Peyer's patch (tissue), 4 donors: Measurements from ENCODE around the gene CT47A7. TPM values are rescaled to one million over a fixed set of nuclear protein-coding genes. Genes with fewer than 3 reads are reported as not detected.
"Not testable (repeated sequence)": the region's sequence is repeated elsewhere in the genome, so short reads cannot be mapped to it uniquely, and the experiment has no call there.

Experiments
- DNase-seq, 3 donors: peaks; one replicate each; pipeline ENCODE4 v3.0.0-alpha.2; 2017 to 2019
- H3K27ac ChIP-seq, 4 donors: fragments of 200-600 bp; sonication (generic); one replicate each; pipeline ENCODE4 v1.5.1; 2016 to 2019
- H3K27me3 ChIP-seq, 2 donors: fragments of 200-600 bp; sonication (generic); one replicate each; pipeline ENCODE4 v1.5.1; 2019
- H3K36me3 ChIP-seq, 3 donors: fragments of 200-600 bp; sonication (generic); one replicate each; pipeline ENCODE4 v1.5.1; 2016 to 2019
- H3K4me1 ChIP-seq, 4 donors: fragments of 200-600 bp; sonication (generic); one replicate each; pipeline ENCODE4 v1.5.1; 2016 to 2019
- H3K4me3 ChIP-seq, 4 donors: fragments of 200-600 bp; sonication (generic); 1 replicate in 3 of 4; 2 replicates in 1 of 4; pipeline ENCODE4 v1.5.1; 2016 to 2019; ENCODE audit warnings: mild to moderate bottlenecking in 1 of 4
- H3K9me3 ChIP-seq, 4 donors: fragments of 200-600 bp; sonication (generic); one replicate each; pipeline ENCODE4 v1.5.1; 2016 to 2019; ENCODE audit warnings: mild to moderate bottlenecking in 1 of 4
- CTCF ChIP-seq, 6 experiments: fragments of 450-650 bp in 4 of 6; fragments of 200-600 bp in 2 of 6; sonication (generic) in 1 of 6; IDR thresholded peaks; one replicate each; pipeline ENCODE4 v1.5.1; 2017 to 2019; ENCODE audit warnings: antibody characterized with exemption in 6 of 6, mild to moderate bottlenecking in 3 of 6, moderate library complexity in 1 of 6
- POLR2A ChIP-seq, 2 donors: fragments of 450-650 bp; IDR thresholded peaks; one replicate each; pipeline ENCODE4 v1.5.1; 2017; ENCODE audit warnings: antibody characterized with exemption in 2 of 2, mild to moderate bottlenecking in 2 of 2, moderate library complexity in 2 of 2
- small RNA-seq, 2 donors: library from RNA; depleted of rRNA; stranded (forward); fragments of <200 nt; gene quantifications; one replicate each; pipeline ENCODE3, GENCODE V24; 2016
- total RNA-seq, 4 donors: library from RNA; depleted of rRNA; stranded (reverse); fragments of >200 nt; gene quantifications; one replicate each; pipeline ENCODE4 v1.1.0, GENCODE V29; 2016

Gene CT47A7
- not detected for total RNA-seq

DNA sequence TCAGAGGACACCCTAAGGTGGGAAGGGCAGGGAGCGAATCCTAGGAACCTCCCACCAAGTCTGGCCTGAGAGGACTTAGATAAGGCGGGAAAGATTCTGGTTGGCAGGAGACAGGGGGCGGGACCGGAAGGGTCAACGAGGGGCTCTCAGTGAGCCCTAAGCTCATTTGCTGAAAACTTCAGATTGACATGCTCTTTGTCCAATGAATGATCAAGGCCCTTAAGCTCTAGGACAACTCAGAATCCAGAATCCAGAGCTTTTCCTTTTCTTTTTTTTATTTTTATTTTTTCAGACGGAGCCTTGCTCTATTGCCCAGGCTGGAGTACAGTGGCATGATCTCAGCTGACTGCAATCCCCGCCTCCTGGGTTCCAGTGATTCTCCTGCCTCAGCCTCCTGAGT, at the start of gene CT47A7:
TSS of gene CT47A7 (minus strand) at position 101 of the 400 bp plus-strand sequence. CDS start 255 bp downstream, outside the sequence.
- not testable (repeated sequence) for DNase-seq, H3K4me3 ChIP-seq, H3K4me1 ChIP-seq, H3K27me3 ChIP-seq, H3K9me3 ChIP-seq, H3K36me3 ChIP-seq, H3K27ac ChIP-seq

DNA sequence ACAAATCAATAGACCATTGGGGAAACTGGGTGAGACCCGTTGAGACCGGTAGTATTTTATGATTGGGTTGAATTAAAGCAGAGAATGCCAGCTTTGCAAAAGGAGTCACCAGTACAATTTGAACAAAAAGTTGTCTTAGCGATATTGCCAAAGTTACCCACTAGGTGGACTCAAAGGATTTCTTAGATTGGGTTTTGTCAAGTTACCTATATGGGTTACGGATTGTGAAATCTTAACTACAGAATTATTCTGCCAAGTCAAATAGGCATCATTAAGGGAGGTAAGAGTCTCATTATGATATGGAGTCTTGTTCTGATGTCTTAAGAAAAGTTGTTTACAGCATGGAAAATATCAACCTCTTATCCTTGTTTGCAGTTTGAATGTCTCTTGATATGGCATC, 44.2 kb upstream of the CT47A7 start:
- H3K4me3 ChIP-seq: no peak overlapping the region
- TF ChIP-seq POLR2A (IDR thresholded peaks at IDR 0.05) (no peak), CTCF (IDR thresholded peaks at IDR 0.05) (no peak)
- no peak for DNase-seq

DNA sequence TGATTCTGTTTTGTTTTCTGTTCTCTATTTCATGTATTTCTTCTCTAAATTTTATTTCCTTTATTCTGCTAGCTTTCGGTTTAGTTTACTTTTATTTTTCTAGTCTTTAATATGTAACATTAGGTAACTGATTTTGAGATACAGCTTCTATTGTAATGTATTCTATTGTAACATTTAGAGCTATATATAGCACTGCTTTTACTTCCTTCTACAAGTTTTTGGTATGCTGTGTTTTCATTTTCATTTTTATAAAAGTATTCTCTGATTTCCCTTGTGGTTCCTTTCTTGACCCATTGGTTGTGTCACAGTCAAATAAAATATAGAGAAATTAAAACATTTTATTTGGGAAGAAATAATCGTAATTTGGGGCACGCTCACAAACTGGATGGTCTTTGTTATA, 43.0 kb upstream of the CT47A7 start:
- Histone ChIP-seq H3K27me3 (no peaks in the 10 kb centered on the region), H3K4me3 (no peak overlapping the region), H3K36me3 (no peaks in the 10 kb centered on the region), H3K9me3 (no peaks in the 10 kb centered on the region), H3K27ac (no peak overlapping the region), H3K4me1 (no peaks in the 10 kb centered on the region)
- DNase-seq: no peak
- TF ChIP-seq CTCF (IDR thresholded peaks at IDR 0.05) (no peak), POLR2A (IDR thresholded peaks at IDR 0.05) (no peak)

More for the DNA sequence above, 44.2 kb upstream of the CT47A7 start:
- Histone ChIP-seq H3K4me1 (no peaks in the 10 kb centered on the region), H3K27ac (no peak overlapping the region), H3K27me3 (no peaks in the 10 kb centered on the region), H3K36me3 (no peaks in the 10 kb centered on the region), H3K9me3 (no peaks in the 10 kb centered on the region)

- H3K9me3 ChIP-seq, H3K4me3 ChIP-seq, H3K27ac ChIP-seq, H3K4me1 ChIP-seq, DNase-seq, H3K36me3 ChIP-seq, H3K27me3 ChIP-seq: not testable (repeated sequence)
These were observed 29.3 kb upstream of the CT47A7 start, which contains the start of gene CT47A1 for GRCh38 chrX:120985660-120986059. Gene CT47A1, minus strand, starts transcription at chrX:120985760. Its CDS starts 231 bp downstream, at chrX:120985529.

Small RNA genes within 50 kb of the gene (small RNA-seq; reads per million reads assigned to genes)
- gene AL670379.1 (0 reads per million in 2 donors), gene AL670379.10 (0 reads per million in 2 donors), gene AL670379.11 (0 reads per million in 2 donors), gene AL670379.12 (0 reads per million in 2 donors), gene AL670379.2 (0 reads per million in 2 donors), gene AL670379.3 (0 reads per million in 2 donors), gene AL670379.4 (0 reads per million in 2 donors), gene AL670379.5 (0 reads per million in 2 donors), gene AL670379.6 (0 reads per million in 2 donors), gene AL670379.7 (0 reads per million in 2 donors), gene AL670379.8 (0 reads per million in 2 donors), gene AL670379.9 (0 reads per million in 2 donors)

Other genes starting within 250 kb of the CT47A7 start
- gene CT47B1, start 80.7 kb downstream of the CT47A7 start, total RNA-seq: not detected
- gene CT47A11, start 19.4 kb downstream of the CT47A7 start, total RNA-seq: not detected
- not detected for gene CT47A10, start 14.6 kb downstream of the CT47A7 start, total RNA-seq
- not detected for gene CT47A9, start 9.7 kb downstream of the CT47A7 start, total RNA-seq
- gene CT47A8, start 4.9 kb downstream of the CT47A7 start, total RNA-seq: not detected
- not detected for gene CT47A6, start 4.9 kb upstream of the CT47A7 start, total RNA-seq
- not detected for gene CT47A5, start 9.7 kb upstream of the CT47A7 start, total RNA-seq
- not detected for gene CT47A4, start 14.6 kb upstream of the CT47A7 start, total RNA-seq
- gene CT47A3, start 19.5 kb upstream of the CT47A7 start, total RNA-seq: not detected
- not detected for gene CT47A2, start 24.3 kb upstream of the CT47A7 start, total RNA-seq
- not detected for gene CT47A1, start 29.2 kb upstream of the CT47A7 start, total RNA-seq
- gene GLUD2, start 91.0 kb upstream of the CT47A7 start, total RNA-seq: 1 to 10 TPM in 3 of 4 donors, not detected in 1; 1.9 to 4.0 (median 2.9) TPM